ENCODE data around the gene KIFC3.

The KIFC3 gene

DNA sequence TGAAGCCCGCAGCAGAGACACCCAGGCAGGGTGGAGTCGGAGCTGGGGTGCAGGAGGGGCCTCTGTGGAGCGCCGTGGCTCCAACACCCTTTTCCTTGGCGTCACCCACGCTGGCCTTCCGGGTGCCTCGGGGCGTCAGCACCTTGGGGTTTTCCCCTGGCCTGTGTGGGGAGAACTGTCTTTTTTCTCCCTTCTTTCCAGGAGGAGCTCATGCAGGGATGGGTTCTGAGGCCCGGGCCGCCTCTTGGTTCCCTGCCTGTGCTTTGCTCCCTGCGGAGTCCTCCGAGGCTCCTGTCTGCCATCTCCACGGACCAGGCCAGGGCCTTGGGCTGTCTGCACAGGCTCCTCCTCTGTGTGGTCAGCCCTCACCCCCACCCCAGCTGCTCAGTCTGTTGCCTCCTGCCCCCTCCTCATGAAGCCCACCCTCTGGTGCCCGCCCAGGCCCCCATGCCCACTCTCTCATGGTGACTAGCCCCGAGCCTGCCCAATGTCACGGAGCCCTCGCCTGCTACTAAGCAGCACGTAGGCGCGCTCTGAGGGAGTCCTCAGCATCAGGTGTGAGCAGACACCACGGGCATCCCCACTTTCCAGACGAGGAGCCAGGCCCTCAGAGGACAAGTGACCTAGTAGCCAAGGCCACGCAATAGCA lies 61.7 kb downstream of the KIFC3 start:
- DNase-seq (ENCODE audit: low read depth) = no peak
- TF ChIP-seq CTCF (IDR thresholded peaks at IDR 0.05; ENCODE audit: low read depth, low read length, missing control alignments) = no peak
- H3K4me3 ChIP-seq (ENCODE audit: low read depth, low read length) = no peak overlapping the region

GRCh38 chr16:57739756-57740422 lies 62.4 kb downstream of the KIFC3 start:
- TF ChIP-seq CTCF (IDR thresholded peaks at IDR 0.05; ENCODE audit: low read depth, low read length, missing control alignments) = no peak
- DNase-seq (ENCODE audit: low read depth) = no peak
- no peak overlapping the region for H3K4me3 ChIP-seq (ENCODE audit: low read depth, low read length)

GRCh38 chr16:57738844-57739243 lies 63.4 kb downstream of the KIFC3 start:
- TF ChIP-seq CTCF (IDR thresholded peaks at IDR 0.05; ENCODE audit: low read depth, low read length, missing control alignments) = no peak
- no peak overlapping the region for H3K4me3 ChIP-seq (ENCODE audit: low read depth, low read length)
- DNase-seq (ENCODE audit: low read depth) = no peak

- peak; percentile 3 for TF ChIP-seq CTCF (IDR thresholded peaks at IDR 0.05; ENCODE audit: low read depth, low read length, missing control alignments)
- peak overlapping the region; percentile 83 for H3K4me3 ChIP-seq (ENCODE audit: low read depth, low read length)
- DNase-seq (ENCODE audit: low read depth) = no peak
These were observed 65.6 kb downstream of the KIFC3 start for GRCh38 chr16:57736419-57737351.

DNA sequence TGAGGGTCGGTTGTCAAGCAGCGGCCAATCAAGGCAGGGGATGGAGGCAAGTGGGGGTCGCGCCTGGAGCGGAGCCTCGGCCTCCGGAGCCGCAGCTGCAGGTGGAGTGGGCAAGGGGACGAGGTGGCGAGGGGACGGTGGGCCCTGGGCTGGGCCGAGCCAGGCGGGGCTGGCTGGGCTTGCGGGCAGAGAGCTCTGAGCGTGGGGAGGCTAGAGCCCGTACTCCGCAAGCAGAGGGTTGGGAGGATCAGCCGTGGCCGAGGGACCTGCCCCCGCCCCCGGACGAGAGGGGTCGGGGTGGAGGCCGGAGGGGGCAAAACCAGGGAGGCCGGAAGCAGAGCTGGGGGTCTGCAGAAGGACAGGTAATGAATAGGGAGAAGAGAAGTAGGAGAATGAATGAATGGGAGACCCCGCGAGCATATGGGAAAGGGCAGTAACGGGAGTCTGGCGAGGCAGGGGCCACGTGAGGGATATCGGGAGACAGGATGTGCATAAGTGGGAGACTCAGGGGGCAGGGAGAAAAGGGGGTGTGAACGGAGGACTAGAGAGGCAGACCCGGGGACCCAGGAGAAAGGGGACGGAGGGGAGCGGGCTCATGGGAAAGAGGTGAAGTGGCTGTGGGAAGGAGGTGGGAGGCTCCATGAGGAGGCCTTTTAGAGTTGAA lies 66.4 kb downstream of the KIFC3 start, which contains the start of gene KATNB1:
Gene KATNB1 (plus strand): TSS at position 16 of the 664 bp plus-strand sequence. CDS start 1,474 bp downstream, outside the sequence.
- TF ChIP-seq CTCF (IDR thresholded peaks at IDR 0.05; ENCODE audit: low read depth, low read length, missing control alignments) = no peak
- H3K4me3 ChIP-seq (ENCODE audit: low read depth, low read length) = peak within 1 kb of the TSS; percentile 83
- no peak for DNase-seq (ENCODE audit: low read depth)

DNA sequence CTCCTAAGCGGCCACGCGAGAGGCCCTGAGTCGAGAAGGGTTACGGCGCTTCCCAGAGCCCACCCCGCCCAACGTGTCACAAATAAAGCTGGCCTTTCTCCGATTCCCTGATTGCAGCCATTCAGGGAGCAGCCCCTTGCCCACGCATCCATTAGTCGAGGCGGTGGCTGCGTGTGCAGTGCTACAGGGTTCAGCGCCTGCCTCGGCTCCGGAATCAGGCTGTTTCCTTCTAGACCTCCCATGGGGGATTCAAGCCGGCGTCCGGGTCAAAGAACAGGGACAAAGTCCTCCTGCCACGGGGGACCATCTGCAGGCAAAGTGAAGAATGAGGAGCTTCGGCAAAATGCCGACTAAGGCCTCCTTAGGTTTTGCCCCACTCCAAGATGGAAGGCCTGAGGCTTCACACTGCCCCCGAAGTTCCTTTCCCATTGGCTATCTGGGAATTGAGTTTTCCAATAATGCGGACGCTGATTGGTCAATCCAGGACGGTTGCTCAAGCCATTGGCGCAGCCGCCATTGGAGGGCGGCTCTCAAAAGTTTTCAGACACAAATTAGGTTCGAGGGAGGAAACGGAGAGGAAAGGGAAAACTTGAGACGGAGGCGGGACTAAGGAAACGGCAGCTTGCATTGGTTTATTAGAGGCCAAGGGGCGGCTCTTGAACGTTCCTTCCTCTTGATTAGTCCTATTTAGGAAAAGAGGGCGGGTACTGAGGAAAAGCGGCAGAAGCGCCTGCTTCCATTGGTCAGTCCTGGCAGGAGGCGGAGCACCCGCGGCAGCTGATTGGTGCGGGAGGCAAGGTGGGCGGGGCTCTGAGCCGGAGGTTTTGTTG lies 67.2 kb downstream of the KIFC3 start:
- no peak for TF ChIP-seq CTCF (IDR thresholded peaks at IDR 0.05; ENCODE audit: low read depth, low read length, missing control alignments)
- peak overlapping the region; percentile 83 for H3K4me3 ChIP-seq (ENCODE audit: low read depth, low read length)
- peak; percentile 100 for DNase-seq (ENCODE audit: low read depth)

Measured in GM12864 (cell line).